Transverse colon (tissue), 4 donors: Measurements from ENCODE around the gene SPATC1L.

Source experiments
- POLR2AphosphoS5 ChIP-seq, 3 donors: sonication (generic); formaldehyde crosslinking; IDR thresholded peaks; one replicate each; pipeline ENCODE4 v1.6.1; 2016; ENCODE audit warnings: antibody characterized with exemption in 3 of 3
- TF ChIP-seq, protein P1 (sequence below), 5 experiments: fragments of 200-600 bp in 3 of 5; fragments of 450-650 bp in 2 of 5; sonication (generic) in 3 of 5; IDR thresholded peaks; 1 replicate in 2 of 5; 2 replicates in 3 of 5; pipeline ENCODE4 v1.5.1; 2016 to 2017; ENCODE audit warnings: antibody characterized with exemption in 5 of 5, inconsistent platforms in 3 of 5, mild to moderate bottlenecking in 2 of 5, moderate library complexity in 1 of 5

GRCh38 chr21:46138383-46138970 is 45.8 kb downstream of the SPATC1L start:
- TF ChIP-seq, protein P1, sequence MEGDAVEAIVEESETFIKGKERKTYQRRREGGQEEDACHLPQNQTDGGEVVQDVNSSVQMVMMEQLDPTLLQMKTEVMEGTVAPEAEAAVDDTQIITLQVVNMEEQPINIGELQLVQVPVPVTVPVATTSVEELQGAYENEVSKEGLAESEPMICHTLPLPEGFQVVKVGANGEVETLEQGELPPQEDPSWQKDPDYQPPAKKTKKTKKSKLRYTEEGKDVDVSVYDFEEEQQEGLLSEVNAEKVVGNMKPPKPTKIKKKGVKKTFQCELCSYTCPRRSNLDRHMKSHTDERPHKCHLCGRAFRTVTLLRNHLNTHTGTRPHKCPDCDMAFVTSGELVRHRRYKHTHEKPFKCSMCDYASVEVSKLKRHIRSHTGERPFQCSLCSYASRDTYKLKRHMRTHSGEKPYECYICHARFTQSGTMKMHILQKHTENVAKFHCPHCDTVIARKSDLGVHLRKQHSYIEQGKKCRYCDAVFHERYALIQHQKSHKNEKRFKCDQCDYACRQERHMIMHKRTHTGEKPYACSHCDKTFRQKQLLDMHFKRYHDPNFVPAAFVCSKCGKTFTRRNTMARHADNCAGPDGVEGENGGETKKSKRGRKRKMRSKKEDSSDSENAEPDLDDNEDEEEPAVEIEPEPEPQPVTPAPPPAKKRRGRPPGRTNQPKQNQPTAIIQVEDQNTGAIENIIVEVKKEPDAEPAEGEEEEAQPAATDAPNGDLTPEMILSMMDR (IDR thresholded peaks at IDR 0.05), result no peak
- TF ChIP-seq POLR2AphosphoS5 (IDR thresholded peaks at IDR 0.05), result no peak
